ENCODE results near the gene TET1.

GRCh38 chr10:68572151-68572550 is 12.0 kb downstream of the TET1 start:
- TF ChIP-seq POLR2A (IDR thresholded peaks at IDR 0.05), result no peak
- TF ChIP-seq, protein P1, sequence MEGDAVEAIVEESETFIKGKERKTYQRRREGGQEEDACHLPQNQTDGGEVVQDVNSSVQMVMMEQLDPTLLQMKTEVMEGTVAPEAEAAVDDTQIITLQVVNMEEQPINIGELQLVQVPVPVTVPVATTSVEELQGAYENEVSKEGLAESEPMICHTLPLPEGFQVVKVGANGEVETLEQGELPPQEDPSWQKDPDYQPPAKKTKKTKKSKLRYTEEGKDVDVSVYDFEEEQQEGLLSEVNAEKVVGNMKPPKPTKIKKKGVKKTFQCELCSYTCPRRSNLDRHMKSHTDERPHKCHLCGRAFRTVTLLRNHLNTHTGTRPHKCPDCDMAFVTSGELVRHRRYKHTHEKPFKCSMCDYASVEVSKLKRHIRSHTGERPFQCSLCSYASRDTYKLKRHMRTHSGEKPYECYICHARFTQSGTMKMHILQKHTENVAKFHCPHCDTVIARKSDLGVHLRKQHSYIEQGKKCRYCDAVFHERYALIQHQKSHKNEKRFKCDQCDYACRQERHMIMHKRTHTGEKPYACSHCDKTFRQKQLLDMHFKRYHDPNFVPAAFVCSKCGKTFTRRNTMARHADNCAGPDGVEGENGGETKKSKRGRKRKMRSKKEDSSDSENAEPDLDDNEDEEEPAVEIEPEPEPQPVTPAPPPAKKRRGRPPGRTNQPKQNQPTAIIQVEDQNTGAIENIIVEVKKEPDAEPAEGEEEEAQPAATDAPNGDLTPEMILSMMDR (IDR thresholded peaks at IDR 0.05), result no peak
